SK-N-MC (cell line): ENCODE data around the gene RNLS.

Experiments used
- EZH2 ChIP-seq: fragments of 200-600 bp; sonication (generic); IDR thresholded peaks from one replicate; pipeline ENCODE4 v1.6.1; 2017; ENCODE audit warnings: antibody characterized with exemption
- FOXP2 ChIP-seq: optimal IDR thresholded peaks from 2 replicates; pipeline ENCODE3; 2011; ENCODE audit warnings: mild to moderate bottlenecking, moderate library complexity; ENCODE audit not compliant: insufficient read depth; ENCODE audit errors: extremely low read length, control extremely low read depth
- POLR2AphosphoS5 ChIP-seq: IDR thresholded peaks from 2 replicates; pipeline ENCODE4 v1.6.1; 2012; ENCODE audit warnings: mild to moderate bottlenecking, low read depth, low read length, borderline replicate concordance

- TF ChIP-seq FOXP2 (no peak), POLR2AphosphoS5 (no peak), EZH2 (no peak)
Measured at GRCh38 chr10:88531392-88532052, 51.6 kb downstream of the RNLS start.
